H1 (cell line): Measurements from ENCODE around the gene LPP. TPM values are rescaled to one million over a fixed set of nuclear protein-coding genes. Genes with fewer than 3 reads are reported as not detected.

Source experiments
- CHD1 ChIP-seq: IDR thresholded peaks from 2 replicates; pipeline ENCODE4 v1.6.1; 2012; ENCODE audit warnings: low read depth, low read length, improper control_type of control experiment
- CHD7 ChIP-seq: fragments of 300-600 bp; sonication (generic); IDR thresholded peaks from 2 replicates; pipeline ENCODE4 v1.7.1; 2012; ENCODE audit warnings: low read length, moderate library complexity, mild to moderate bottlenecking, inconsistent platforms; ENCODE audit not compliant: insufficient replicate concordance
- EGR1 ChIP-seq: IDR thresholded peaks from 2 replicates; pipeline ENCODE4 v1.6.1; 2011; ENCODE audit warnings: low read depth, low read length, borderline replicate concordance
- KDM4A ChIP-seq: IDR thresholded peaks from one replicate; pipeline ENCODE4 v1.7.1; 2012; ENCODE audit warnings: low read depth, mild to moderate bottlenecking, moderate library complexity, low read length, inconsistent platforms; ENCODE audit not compliant: severe bottlenecking
- POLR2AphosphoS5 ChIP-seq: IDR thresholded peaks from 2 replicates; pipeline ENCODE4 v1.6.1; 2011; ENCODE audit warnings: low read depth, low read length
- SAP30 ChIP-seq: fragments of 300-600 bp; sonication (generic); IDR thresholded peaks from 2 replicates; pipeline ENCODE4 v1.7.1; 2012; ENCODE audit warnings: low read length, moderate library complexity, mild to moderate bottlenecking, inconsistent platforms; ENCODE audit not compliant: insufficient read depth, insufficient replicate concordance
- SIN3A ChIP-seq, 2 experiments: IDR thresholded peaks in 1 of 2; conservative IDR thresholded peaks in 1 of 2; 2 replicates each; pipeline ENCODE4 v1.6.1; 2011 to 2012; ENCODE audit warnings: low read length in 2 of 2, improper control_type of control experiment in 1 of 2, low read depth in 1 of 2, mild to moderate bottlenecking in 1 of 2
- TCF12 ChIP-seq: IDR thresholded peaks from 2 replicates; pipeline ENCODE4 v1.6.1; 2011; ENCODE audit warnings: low read depth, mild to moderate bottlenecking, low read length
- ZNF274 ChIP-seq: IDR thresholded peaks from 2 replicates; pipeline ENCODE4 v1.7.0; 2012; ENCODE audit warnings: low read length, borderline replicate concordance; ENCODE audit errors: extremely low read depth
- polyA plus RNA-seq, 7 experiments: library from polyadenylated mRNA; depleted of rRNA in 3 of 7; stranded (reverse) in 5 of 7; unstranded in 2 of 7; fragments of >200 nt in 5 of 7; fragments of 200-250 nt in 2 of 7; gene quantifications; 1 replicate in 5 of 7; 2 replicates in 1 of 7; 4 replicates in 1 of 7; pipeline versions ENCODE4 v1.2.1 to v1.2.3, GENCODE V29; 2011 to 2013; ENCODE audit warnings: missing spikeins in 2 of 7, mixed read lengths in 2 of 7
- total RNA-seq: library from RNA; stranded (reverse); fragmentation: NEBNext Ultra II Directional; extraction: Animal tissue kit (Norgen Biotek cat#: 25700); gene quantifications from 2 replicates; pipeline ENCODE4 v1.2.1, GENCODE V29; 2021

LPP gene
- total and polyA plus RNA-seq, 2 of the 8 experiments (the other 6 are each of a cell fraction or from before 2014, with no cell fraction given) = 10.0 to 53.3 TPM

GRCh38 chr3:188152660-188153436 is 1.1 kb upstream of the LPP start (continued):
- TF ChIP-seq CHD7 = peak; percentile 13
- 0 out of 2 replicates have a peak, but pooled peaks have one; percentile 50 for TF ChIP-seq CHD1
- TF ChIP-seq SIN3A (conservative IDR thresholded peaks at IDR 0.05 in 1 of 2, IDR thresholded peaks at IDR 0.05 in 1 of 2; ENCODE audit: low read depth in 1 of 2, low read length in 2 of 2) = peak in 1 of 2 experiments; percentile 80; a peak in 2 of 4 replicates
- peak; percentile 80 for TF ChIP-seq POLR2AphosphoS5
- no peak for TF ChIP-seq KDM4A
- peak; percentile 3; the same call in 1 of the 2 replicates for TF ChIP-seq EGR1
- TF ChIP-seq TCF12 = no peak
- peak; percentile 62 for TF ChIP-seq SAP30
- no peak for TF ChIP-seq ZNF274
